ENCODE measurements around the gene MGAT3.
"Not testable (repeated sequence)": the region's sequence is repeated elsewhere in the genome, so short reads cannot be mapped to it uniquely, and the experiment has no call there.

The MGAT3 gene

DNA sequence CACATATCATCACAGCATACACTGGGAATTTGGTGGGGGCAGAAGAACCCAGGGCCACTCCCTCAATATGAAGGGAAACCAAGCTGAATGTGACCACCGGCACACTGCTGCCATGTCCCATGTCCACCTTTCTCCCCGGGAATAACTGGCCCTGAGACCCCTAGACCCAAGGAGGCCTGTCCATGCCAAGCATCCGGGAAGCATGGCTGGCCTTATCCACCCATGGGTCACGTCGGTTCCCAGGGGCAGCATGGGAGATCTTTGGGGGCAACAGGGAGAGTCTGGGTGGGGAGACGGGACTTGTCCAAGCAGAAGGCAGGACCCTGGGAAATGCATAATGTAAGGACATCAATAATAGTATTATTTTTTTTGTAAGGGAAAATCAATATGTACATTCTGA, 34.9 kb downstream of the MGAT3 start:
- no peak for DNase-seq (ENCODE audit: low spot score)

GRCh38 chr22:39492186-39492585, 35.4 kb downstream of the MGAT3 start:
- no peak for DNase-seq (ENCODE audit: low spot score)

DNA sequence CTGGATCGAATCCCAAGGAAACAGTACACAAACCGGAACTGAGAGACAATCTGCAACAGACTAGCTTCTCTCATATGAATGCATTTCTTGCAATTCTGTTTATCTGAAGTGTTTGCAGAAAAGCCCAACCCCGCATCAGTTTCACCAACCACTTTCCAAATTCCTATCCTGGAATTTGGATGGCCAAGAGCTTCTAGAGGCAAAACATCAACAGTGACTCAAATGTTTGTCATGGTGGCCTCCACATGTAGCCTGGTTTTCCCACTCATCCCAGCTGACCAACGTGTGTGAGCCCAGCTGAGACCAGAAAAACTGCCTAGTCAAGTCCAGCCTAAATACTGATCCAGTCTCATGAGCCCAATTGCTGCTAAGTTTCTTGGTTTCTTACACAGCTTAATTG, 36.9 kb downstream of the MGAT3 start:
- no peak for DNase-seq (ENCODE audit: low spot score)

DNA sequence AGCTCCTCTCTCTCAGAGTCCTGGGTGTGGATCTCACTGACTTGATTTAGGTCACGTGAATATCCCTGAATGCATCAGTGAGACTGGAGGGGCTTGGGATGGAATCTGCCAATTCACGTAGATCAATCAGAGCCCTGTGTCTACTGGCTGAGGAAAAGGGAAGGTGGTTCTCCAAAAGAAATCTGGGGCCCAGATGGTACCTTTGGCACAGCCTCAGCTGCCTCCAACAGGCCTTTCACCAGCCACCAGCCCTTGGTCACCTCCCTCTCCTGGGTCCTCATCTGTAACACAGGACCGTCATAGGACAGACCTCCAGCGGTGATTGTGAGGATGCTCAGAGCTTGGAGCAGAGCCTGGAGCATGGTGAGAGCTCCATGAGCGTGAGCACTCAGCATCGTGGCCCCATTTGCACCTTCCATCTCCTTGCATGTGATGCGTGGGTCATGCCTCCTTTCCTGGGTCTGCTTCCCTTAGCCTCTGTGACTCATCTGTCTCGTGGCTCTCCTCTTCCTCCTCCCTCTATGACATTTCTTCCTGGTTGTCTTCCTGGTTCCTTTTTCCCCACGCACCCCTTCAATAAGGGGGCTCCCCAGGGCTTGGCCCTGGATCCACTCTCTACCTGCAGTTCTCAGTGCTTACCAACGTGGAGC, 37.8 kb downstream of the MGAT3 start:
- DNase-seq (ENCODE audit: low spot score) = no peak

DNA sequence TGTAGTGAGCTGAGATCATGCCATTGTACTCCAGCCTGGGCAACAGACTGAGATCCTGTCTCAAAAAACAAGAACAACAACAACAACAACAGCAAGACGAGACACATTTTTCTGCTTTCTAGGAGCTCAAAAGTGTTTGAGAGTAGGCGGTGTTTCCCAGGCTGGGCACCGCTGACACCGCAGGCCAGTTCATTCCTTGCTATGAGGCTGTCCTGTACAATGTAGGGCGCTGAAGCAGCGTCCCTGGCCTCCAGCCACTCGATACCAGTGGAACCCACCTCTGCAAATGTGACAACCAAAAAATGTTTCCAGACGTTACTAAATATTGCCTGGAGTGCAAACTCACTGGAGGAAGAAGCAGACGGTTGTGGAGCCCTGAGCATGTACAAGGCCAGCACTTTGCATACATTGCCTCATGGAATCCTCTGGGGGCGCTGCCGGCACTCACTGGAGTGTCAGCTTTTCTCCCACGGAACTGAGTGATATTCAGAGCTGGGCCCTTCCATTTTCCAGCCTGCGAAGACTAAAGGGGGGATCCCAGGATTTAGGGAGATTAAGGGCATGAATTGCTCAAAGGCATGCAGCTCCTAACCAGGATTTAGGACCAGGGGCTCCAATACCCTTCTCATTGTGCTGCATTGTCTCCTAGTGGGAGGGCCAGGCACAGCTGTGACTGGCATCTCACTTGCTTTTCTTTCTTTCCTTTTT, 39.5 kb downstream of the MGAT3 start:
- DNase-seq (ENCODE audit: low spot score) = peak; percentile 66

- DNase-seq (ENCODE audit: low spot score) = no peak
Observed at GRCh38 chr22:39497429-39497828, 40.6 kb downstream of the MGAT3 start.

DNA sequence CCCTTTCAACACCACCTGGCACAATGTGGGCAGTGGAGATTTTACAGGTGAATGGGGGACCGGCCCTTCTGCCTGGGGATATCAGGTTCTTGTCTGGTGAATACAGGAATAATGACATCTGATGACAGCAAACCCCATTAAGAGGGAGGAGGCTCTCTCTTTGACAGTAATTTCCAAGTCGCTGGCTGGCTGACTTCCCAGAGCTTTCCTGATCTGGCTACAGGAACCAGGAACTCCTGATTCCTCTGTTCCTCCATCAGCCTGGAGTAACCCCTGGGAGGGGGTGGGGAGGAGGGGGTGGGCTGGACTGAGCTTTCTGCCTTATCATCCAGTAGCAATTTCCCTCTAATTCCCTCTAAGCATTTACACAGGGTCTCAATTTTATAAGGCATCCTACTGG, 41.6 kb downstream of the MGAT3 start:
- no peak for DNase-seq (ENCODE audit: low spot score)

- no peak for DNase-seq (ENCODE audit: low spot score)
Observed at GRCh38 chr22:39498802-39499201, 42.0 kb downstream of the MGAT3 start.

GRCh38 chr22:39500101-39500500, 43.3 kb downstream of the MGAT3 start:
- DNase-seq (ENCODE audit: low spot score) = no peak

- no peak for DNase-seq (ENCODE audit: low spot score)
Observed at GRCh38 chr22:39501644-39502108, 44.9 kb downstream of the MGAT3 start.

GRCh38 chr22:39502109-39502788, 45.4 kb downstream of the MGAT3 start, which contains the start of gene MIEF1:
Gene MIEF1, plus strand, starts transcription at chr22:39502290. Its CDS starts 9,005 bp downstream, at chr22:39511295.
- peak; percentile 92 for DNase-seq (ENCODE audit: low spot score)

- DNase-seq (ENCODE audit: low spot score) = no peak
Observed at GRCh38 chr22:39502789-39503409, 46.1 kb downstream of the MGAT3 start.

GRCh38 chr22:39503630-39504029, 46.8 kb downstream of the MGAT3 start:
- no peak for DNase-seq (ENCODE audit: low spot score)

- no peak for DNase-seq (ENCODE audit: low spot score)
Observed at GRCh38 chr22:39504071-39504470, 47.3 kb downstream of the MGAT3 start.

DNA sequence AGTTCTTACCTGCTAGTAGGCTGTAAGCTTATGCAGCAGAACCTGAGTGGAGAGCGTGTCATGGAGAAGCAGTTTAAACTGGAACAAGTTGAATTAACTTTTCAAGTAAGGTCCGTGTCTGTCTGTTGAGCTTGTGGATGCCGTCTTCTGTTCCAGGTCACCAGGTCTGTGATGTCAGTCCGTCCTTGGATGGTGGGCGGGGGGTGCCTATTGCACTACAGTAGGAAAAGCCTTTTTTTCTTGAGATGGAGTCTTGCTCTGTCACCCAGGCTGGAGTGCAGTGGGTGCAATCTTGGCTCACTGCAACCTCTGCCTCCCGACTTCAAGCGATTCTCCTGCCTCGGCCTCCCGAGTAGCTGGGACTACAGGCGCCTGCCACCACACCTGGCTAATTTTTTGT, 50.2 kb downstream of the MGAT3 start:
- DNase-seq (ENCODE audit: low spot score) = not testable (repeated sequence)

- no peak for DNase-seq (ENCODE audit: low spot score)
Observed at GRCh38 chr22:39508393-39508792, 51.6 kb downstream of the MGAT3 start.

DNA sequence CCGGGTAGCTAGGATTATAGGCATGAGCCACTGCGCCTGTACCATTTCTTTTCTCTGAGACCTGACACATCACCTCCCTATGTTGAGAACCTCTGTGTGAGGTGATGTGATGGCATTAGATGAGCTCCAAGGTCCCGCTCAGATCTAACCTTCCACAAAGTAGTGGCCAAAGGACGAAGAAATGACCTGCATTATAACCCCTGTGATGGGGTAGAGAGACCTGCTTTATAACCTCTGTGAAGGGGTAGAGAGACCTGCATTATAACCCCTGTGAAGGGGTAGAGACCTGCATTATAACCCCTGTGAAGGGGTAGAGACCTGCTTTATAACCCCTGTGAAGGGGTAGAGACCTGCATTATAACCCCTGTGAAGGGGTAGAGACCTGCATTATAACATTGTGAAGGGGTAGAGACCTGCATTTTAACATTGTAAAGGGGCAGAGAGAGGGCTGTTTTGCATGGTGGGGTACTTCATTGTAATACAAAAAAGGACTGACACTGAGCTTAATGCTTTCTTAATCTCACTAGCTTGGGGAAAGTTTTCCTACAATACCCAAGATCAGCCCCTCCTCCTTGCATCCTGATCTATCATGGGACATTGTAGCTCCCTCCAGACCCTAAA, 53.8 kb downstream of the MGAT3 start:
- DNase-seq (ENCODE audit: low spot score) = no peak

GRCh38 chr22:39511226-39511625, 54.4 kb downstream of the MGAT3 start:
- no peak for DNase-seq (ENCODE audit: low spot score)

- DNase-seq (ENCODE audit: low spot score) = no peak
Observed at GRCh38 chr22:39512026-39512425, 55.2 kb downstream of the MGAT3 start.

GRCh38 chr22:39513791-39514190, 57.0 kb downstream of the MGAT3 start:
- DNase-seq (ENCODE audit: low spot score) = no peak

DNA sequence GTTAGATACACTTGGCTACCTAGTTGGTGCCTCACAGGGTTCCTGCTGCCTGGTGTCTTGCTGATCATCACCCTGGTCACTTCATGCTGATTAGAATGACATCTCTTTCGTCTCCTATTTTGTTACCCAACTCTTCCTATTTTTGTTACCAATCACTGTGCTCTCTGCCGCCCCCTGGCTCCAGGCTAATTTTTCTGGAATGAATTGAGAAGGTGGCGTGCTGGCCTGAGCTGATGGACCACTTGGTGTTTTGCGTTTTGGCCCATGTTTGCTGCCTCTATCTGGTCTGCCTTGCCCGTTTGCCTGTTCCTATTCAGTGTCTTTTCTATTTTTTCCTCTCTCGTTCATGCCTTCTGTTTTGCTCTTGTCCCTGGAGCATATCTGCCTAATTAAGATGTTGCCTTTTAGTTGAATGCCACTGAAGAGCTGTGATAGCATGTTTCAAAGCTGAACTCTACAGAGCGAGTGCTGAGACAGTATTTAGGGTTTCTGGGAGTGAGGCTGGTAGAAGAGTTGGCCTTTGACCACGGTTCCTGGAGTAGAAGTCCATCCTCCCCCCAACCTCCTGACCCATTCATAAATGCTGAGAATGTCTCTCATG, 57.7 kb downstream of the MGAT3 start:
- no peak for DNase-seq (ENCODE audit: low spot score)

All from HuH-7.5 (cell line).